Measurements from ENCODE around the gene SFSWAP.

The SFSWAP gene

GRCh38 chr12:131843527-131843926 lies 132.6 kb downstream of the SFSWAP start:
- TF ChIP-seq CTCF (conservative IDR thresholded peaks at IDR 0.05; ENCODE audit: low read length): no peak
- H3K4me3 ChIP-seq (ENCODE audit: low read length): no peak overlapping the region
- no peak for DNase-seq (ENCODE audit: low read depth)

GRCh38 chr12:131844140-131844539 lies 133.2 kb downstream of the SFSWAP start:
- no peak for TF ChIP-seq CTCF (conservative IDR thresholded peaks at IDR 0.05; ENCODE audit: low read length)
- DNase-seq (ENCODE audit: low read depth): no peak
- no peak overlapping the region for H3K4me3 ChIP-seq (ENCODE audit: low read length)

DNA sequence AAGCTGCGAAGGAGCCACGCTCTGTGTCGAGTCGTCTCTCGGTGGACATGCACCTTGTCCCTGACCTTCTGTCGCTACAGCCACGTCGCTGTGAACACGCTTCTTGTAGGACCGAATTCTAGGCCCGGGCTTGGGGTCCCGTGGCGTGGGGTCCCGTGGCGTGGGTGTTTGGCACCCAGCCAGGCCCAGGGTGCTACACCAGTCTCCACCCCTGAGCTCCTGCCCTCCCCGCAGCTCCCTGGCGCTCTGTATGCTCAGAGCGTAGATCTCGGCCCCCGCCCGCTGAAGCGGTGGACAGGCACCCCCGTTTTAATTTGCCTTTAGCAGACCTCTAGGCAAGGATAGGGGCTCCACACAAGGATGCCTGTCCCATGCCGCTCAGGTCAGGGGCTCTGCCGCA lies 133.8 kb downstream of the SFSWAP start:
- no peak for TF ChIP-seq CTCF (conservative IDR thresholded peaks at IDR 0.05; ENCODE audit: low read length)
- no peak for DNase-seq (ENCODE audit: low read depth)
- no peak overlapping the region for H3K4me3 ChIP-seq (ENCODE audit: low read length)

- TF ChIP-seq CTCF (conservative IDR thresholded peaks at IDR 0.05; ENCODE audit: low read length): no peak
- no peak overlapping the region for H3K4me3 ChIP-seq (ENCODE audit: low read length)
- no peak for DNase-seq (ENCODE audit: low read depth)
Observed at GRCh38 chr12:131845121-131845520, 134.2 kb downstream of the SFSWAP start.

DNA sequence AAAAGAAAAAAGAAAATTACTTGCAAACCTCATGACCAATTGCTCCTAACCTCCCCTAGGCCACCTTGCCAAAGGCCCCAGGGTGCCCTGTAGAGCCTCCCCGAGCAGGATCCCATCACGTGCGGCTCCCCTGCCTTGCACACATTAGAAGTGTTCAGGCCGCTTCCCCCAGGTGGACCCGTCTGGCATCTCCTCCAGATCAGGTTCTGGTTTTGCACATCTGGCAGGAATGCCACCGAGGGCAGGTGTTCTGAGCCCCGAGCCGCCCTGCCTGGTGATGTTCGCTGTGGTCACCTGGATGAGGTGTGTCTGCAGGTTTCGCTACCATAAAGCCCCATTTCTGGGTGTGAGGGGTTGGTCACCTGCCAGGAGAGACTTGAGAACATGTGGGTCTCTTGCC lies 136.6 kb downstream of the SFSWAP start:
- no peak for TF ChIP-seq CTCF (conservative IDR thresholded peaks at IDR 0.05; ENCODE audit: low read length)
- DNase-seq (ENCODE audit: low read depth): no peak
- no peak overlapping the region for H3K4me3 ChIP-seq (ENCODE audit: low read length)

DNA sequence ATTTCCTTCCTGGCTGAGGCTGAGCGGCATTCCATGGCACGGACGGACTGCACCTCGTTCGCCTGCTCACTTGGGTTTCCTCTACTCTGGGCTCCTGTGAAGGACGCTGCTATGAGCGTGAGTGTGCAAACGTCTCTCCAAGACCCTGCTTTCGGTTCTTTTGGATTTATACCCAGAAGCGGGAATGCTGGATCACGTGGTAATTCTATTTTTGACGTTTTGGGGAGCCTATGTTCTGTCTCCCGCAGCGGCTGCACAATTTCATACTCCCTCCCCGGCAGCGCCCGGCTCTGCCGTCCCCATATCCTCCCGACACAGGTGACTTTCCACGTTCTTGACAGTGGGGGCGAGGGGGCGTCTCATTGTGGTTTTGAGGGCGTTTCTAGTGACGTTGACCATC lies 137.9 kb downstream of the SFSWAP start:
- no peak overlapping the region for H3K4me3 ChIP-seq (ENCODE audit: low read length)
- TF ChIP-seq CTCF (conservative IDR thresholded peaks at IDR 0.05; ENCODE audit: low read length): no peak
- DNase-seq (ENCODE audit: low read depth): no peak
